Vagina (tissue), 2 donors: ENCODE results near the gene NRXN3.

Experiments
- POLR2AphosphoS5 ChIP-seq, 2 donors: sonication (generic); formaldehyde crosslinking; IDR thresholded peaks; one replicate each; pipeline ENCODE4 v1.9.0; 2017; ENCODE audit warnings: antibody characterized with exemption in 2 of 2, mild to moderate bottlenecking in 2 of 2, low read depth in 1 of 2; ENCODE audit not compliant: insufficient read depth in 1 of 2
- TF ChIP-seq, protein P1 (sequence below), 3 experiments: fragments of 450-650 bp in 2 of 3; fragments of 200-600 bp in 1 of 3; sonication (generic) in 1 of 3; IDR thresholded peaks; one replicate each; pipeline ENCODE4 v1.5.1; 2017 to 2019; ENCODE audit warnings: antibody characterized with exemption in 3 of 3, mild to moderate bottlenecking in 2 of 3, moderate library complexity in 2 of 3

DNA sequence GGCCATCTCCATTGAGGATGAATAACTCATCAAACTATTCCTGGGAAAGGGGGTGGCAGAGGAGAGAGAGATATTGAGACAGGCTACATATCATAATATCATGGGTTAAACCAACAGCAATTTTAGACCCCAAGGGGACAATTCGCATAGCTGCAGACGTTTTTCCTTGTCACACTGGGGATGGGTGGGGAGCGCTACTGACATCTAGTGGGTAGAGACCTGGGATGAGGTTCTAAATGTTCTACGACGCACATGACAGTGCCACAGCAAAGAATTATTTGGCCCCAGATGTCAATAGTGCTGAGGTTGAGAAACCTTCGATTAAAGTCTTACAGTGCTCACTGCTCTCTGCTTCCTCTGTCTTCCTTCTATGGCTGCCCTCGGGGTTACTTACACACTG is 425.6 kb downstream of the NRXN3 start:
- TF ChIP-seq, protein P1, sequence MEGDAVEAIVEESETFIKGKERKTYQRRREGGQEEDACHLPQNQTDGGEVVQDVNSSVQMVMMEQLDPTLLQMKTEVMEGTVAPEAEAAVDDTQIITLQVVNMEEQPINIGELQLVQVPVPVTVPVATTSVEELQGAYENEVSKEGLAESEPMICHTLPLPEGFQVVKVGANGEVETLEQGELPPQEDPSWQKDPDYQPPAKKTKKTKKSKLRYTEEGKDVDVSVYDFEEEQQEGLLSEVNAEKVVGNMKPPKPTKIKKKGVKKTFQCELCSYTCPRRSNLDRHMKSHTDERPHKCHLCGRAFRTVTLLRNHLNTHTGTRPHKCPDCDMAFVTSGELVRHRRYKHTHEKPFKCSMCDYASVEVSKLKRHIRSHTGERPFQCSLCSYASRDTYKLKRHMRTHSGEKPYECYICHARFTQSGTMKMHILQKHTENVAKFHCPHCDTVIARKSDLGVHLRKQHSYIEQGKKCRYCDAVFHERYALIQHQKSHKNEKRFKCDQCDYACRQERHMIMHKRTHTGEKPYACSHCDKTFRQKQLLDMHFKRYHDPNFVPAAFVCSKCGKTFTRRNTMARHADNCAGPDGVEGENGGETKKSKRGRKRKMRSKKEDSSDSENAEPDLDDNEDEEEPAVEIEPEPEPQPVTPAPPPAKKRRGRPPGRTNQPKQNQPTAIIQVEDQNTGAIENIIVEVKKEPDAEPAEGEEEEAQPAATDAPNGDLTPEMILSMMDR (IDR thresholded peaks at IDR 0.05): no peak
- TF ChIP-seq POLR2AphosphoS5 (IDR thresholded peaks at IDR 0.05; ENCODE audit: insufficient read depth in 1 of 2, low read depth in 1 of 2): no peak
